NCI-H345 treated with DMSO at 0.1 percent for 48 hours (cell line): Measurements from ENCODE around the gene HS3ST4.
"Not testable (repeated sequence)": the region's sequence is repeated elsewhere in the genome, so short reads cannot be mapped to it uniquely, and the experiment has no call there.

ENCODE experiments used
- DNase-seq: peaks from one replicate; lab custom pipeline; 2025; ENCODE audit not compliant: unreplicated experiment; lab: John Stamatoyannopoulos, UW

The HS3ST4 gene

DNA sequence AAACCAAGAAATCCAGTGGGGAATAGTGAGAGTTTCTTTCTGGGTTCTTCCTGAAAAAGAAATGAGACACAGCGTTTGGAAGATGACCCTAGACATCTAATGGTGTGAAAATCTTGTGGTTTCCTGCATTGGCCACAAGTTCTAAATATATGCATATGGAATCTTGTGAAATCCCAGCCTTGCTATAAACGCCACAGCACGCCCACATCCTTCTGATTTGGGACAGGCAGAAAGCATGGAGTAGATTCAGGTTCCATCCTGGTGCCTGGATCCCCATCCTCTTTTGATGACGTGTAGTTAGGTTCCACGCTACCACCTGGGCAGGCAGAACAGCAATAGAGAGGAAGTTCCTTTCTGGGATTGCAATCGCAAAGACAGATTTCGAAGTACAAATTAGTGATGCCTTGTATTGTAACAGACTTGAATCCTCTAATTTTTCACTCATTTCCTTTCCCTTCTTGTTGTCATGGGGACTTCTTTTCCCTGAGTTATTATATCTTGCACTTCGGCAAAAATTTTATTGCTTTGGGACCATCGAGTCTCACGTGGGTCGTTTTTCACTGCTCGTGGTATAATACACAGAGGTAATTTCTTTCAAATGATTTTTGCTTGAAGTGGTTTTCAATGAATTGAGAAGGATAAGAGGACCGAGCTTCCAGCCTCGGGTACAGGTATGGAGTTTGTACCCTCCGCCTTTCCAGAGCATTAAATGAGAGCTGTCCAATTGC lies 37.6 kb downstream of the HS3ST4 start:
- DNase-seq, result no peak

- DNase-seq, result no peak
Measured at GRCh38 chr16:25730396-25730795, 38.6 kb downstream of the HS3ST4 start.

GRCh38 chr16:25734430-25735385 lies 42.9 kb downstream of the HS3ST4 start:
- DNase-seq, result no peak

- DNase-seq, result no peak
Measured at GRCh38 chr16:25735645-25736044, 43.9 kb downstream of the HS3ST4 start.

DNA sequence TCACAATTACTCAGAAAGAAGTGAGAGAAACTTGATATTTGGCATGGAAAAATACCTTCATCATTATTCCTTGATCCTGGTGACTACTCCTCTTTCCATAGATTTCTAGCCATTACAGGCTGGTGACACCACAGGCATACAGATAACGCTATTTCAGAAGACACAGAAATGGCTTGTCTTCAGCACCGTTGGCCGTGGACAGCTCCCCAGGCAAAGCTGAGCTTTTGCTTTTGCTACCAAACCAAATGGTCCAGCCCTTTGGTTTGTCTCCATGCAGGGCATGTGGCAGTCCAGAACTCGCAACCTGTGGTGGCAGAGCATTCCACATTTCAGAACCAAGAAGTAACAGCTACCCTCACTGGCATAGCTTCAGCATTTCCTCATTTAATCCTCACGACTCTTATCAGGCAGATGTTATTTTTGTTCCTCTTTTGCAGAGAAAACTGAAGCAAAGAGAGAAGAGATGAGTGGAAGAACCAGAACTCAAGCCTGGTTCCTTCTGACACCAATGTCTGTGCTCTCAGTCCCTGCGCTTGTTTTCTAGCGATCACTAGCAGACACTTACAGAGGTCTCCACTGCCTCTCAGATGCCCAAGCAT lies 55.5 kb downstream of the HS3ST4 start:
- no peak for DNase-seq

- no peak for DNase-seq
Measured at GRCh38 chr16:25748092-25748654, 56.4 kb downstream of the HS3ST4 start.

DNA sequence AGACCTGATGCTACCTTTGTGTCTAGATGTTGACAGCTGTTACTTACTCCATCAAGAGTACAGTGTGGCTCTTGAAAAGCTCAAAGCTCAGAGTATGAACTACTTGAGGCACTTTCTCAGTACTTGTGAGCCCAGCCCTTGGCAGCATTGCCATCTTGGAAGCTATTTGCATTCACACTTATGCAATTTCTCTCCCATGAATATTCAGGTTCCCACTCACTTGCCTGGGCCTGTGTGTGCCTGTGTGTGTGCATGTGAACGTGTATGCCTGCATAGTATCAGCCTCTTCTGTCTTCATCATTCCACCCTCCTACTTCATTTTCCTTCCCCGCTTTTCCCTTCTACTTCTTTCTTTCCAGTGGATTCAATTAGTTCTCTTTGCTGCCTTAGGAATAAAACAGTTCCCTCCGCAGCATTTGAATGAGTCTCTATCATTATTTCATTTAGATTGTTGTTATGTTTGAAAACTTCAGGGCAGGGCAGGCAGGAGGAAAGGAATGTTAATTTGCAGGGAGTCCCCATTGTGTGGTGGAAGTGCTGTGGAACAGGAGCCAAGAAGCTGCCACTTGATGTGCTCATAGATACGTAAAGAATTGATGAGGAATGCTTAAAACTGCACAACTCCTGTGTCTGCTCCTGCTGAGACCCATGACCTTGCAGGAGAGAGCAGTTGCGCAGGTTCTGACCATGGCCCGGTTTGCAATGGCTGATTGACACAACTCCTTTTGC lies 58.9 kb downstream of the HS3ST4 start:
- DNase-seq, result no peak

DNA sequence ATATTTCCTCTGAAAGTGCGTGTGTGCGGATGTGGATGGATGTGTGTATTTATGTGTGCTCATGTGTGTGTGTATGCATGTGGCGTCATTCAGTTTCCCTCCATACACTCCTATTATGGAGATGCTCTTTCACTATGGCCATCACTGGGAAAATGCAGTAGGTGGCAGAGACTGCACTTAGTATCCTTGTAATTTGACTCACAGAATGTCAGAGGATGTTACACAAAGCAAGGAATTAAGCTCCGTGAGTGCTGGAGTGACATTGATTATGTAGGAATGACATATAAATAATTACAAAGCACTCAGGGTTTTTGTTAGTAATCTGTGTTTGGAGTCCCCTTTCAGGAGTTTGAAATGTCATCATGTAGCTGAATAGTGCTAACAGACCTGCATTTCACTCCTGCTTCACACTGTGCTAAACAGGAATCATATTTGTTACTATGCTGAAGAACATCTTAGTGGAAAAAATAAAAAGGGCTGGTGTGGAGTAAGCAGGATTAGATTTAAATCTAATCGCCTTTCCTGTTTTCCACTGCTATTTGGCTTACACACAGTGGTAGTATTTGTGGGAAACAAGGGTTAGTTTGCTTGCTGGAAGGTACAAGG lies 59.6 kb downstream of the HS3ST4 start:
- no peak for DNase-seq

- no peak for DNase-seq
Measured at GRCh38 chr16:25764466-25764865, 72.7 kb downstream of the HS3ST4 start.

DNA sequence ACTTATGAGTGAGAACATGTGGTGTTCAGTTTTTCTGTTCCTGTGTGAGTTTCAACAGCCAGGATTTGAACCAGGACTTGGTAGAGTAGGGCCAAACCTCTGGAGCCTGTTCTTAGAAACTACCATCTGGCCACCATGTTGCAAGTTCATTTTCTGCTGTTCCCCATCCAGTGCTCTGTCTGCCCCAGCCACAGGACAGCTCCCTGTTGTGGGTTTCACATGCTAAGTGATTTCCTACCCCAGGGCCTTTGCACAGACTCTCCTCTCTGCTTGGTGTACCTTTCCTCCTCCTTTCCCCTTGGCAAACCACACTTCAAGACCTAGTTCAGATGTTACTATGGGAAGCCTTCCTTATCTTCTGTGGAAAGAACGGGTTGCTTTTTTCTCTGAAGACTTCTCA lies 79.5 kb downstream of the HS3ST4 start:
- no peak for DNase-seq

- DNase-seq, result no peak
Measured at GRCh38 chr16:25771812-25772568, 80.2 kb downstream of the HS3ST4 start.

DNA sequence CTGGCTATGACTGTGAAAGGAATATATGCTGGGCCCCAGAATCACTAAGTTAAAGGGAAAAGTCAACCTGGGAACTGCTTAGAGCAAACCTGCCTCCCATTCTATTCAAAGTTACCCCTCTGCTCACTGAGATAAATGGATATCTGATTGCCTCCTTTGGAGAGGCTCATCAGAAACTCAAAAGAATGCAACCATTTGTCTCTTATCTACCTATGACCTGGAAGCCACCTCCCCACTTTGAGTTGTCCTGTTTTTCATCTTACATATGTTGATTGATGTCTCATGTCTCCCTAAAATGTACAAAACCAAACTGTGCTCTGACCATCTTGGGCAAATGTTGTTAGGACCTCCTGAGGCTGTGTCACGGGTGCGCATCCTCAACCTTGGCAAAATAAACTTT lies 84.5 kb downstream of the HS3ST4 start:
- DNase-seq, result not testable (repeated sequence)

- no peak for DNase-seq
Measured at GRCh38 chr16:25783226-25783625, 91.5 kb downstream of the HS3ST4 start.

- DNase-seq, result no peak
Measured at GRCh38 chr16:25785361-25785760, 93.6 kb downstream of the HS3ST4 start.

DNA sequence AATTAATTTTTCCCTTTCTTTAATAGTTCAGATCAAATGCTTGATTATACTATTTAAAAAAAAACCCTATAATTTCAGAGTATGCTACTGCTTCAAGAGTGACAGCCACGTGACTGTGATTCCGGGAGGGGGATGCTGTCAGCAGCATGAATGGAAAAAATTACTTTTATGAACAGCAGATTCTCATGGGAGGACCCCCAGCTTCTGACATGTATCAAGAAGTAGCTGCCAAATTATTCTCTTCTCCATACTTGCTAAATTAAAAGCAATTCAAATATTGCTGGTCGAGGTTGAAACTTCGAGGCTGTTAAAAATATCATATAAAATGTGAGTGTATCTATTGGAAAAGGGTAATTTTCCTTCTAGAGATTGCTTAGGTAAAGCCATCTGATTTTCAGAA lies 95.0 kb downstream of the HS3ST4 start:
- no peak for DNase-seq

DNA sequence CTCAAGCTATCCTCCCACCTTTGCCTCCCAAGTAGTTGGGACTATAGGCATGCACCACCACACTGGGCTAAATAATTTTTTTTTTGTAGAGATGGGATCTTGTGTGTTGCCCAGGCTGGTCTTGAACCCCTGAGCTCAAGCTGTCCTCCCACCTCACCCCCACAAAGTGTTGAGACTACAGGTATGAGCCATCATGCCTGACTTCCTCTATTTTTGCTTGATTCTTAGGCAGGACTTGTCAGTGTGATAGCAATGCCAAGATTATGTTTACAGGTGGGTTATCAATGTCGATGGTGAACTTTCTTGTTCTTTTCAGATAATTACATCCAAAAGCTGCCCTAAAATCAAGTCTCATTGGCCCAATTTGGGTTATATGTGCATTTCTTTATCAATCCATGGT lies 96.9 kb downstream of the HS3ST4 start:
- no peak for DNase-seq

- no peak for DNase-seq
Measured at GRCh38 chr16:25796239-25796638, 104.5 kb downstream of the HS3ST4 start.

GRCh38 chr16:25798065-25798464 lies 106.3 kb downstream of the HS3ST4 start:
- no peak for DNase-seq

GRCh38 chr16:25799816-25800215 lies 108.1 kb downstream of the HS3ST4 start:
- DNase-seq, result no peak

DNA sequence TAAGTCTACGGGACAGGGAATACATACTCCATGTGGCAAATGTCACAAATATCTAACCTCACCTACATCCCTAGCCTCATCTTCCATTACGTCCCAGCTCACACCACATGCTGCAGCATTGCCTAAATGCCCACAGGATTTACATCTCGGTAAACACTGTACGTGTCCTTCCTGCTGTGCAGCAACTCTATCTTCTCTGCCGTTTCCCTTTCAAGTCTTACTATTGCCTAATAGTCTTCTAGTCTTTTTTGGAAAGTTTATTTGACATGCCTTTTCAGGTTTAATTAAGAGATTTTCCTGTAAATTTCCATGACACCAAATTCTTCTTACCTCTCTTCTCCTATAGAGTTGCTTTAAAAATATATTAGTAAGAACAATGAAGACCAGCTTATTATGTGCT lies 120.5 kb downstream of the HS3ST4 start:
- no peak for DNase-seq
